OCI-LY7 (cell line): ENCODE data around the gene TNFSF4. TPM values are rescaled to one million over a fixed set of nuclear protein-coding genes. Genes with fewer than 3 reads are reported as not detected.

Experiments
- BruUV-seq: library from RNA; stranded (reverse); fragments of 400-500 nt; replicated peaks from 2 replicates; lab custom pipeline; 2021; lab: Mats Ljungman, UMichigan
- CTCF ChIA-PET: fragments of 300-600 bp; sonication (Branson Sonifier 250); formaldehyde crosslinking; loops from one replicate; lab custom pipeline; 2022; ENCODE audit warnings: antibody characterized with exemption; ENCODE audit not compliant: unreplicated experiment; lab: Charles Lee
- POLR2A ChIA-PET: fragments of 300-600 bp; sonication (Branson Sonifier 250); formaldehyde crosslinking; loops from one replicate; lab custom pipeline; 2022; ENCODE audit warnings: antibody characterized with exemption; lab: Charles Lee
- DNase-seq: peaks from one replicate; pipeline ENCODE4 v3.0.0-alpha.2; 2015; ENCODE audit warnings: low spot score
- H2AFZ ChIP-seq: fragments of 200-600 bp; sonication (generic), shearing (Covaris generic); 2 replicates; pipeline ENCODE4 v1.6.1; 2014; ENCODE audit warnings: mild to moderate bottlenecking, antibody characterized with exemption, low read length, moderate library complexity
- H3K27ac ChIP-seq: fragments of 200-600 bp; sonication (generic); 2 replicates; pipeline ENCODE4 v1.5.1; 2014; ENCODE audit warnings: mixed run types, low read depth, mild to moderate bottlenecking, moderate library complexity, low read length, inconsistent platforms; ENCODE audit not compliant: poor library complexity, severe bottlenecking
- H3K36me3 ChIP-seq: fragments of 200-600 bp; sonication (generic); 2 replicates; pipeline ENCODE4 v1.6.1; 2014; ENCODE audit warnings: mild to moderate bottlenecking, antibody characterized with exemption, low read length, moderate library complexity, mixed read lengths; ENCODE audit not compliant: insufficient read depth
- H3K4me1 ChIP-seq: fragments of 200-600 bp; sonication (generic); 2 replicates; pipeline ENCODE4 v1.5.1; 2014; ENCODE audit warnings: mild to moderate bottlenecking, low read length; ENCODE audit not compliant: insufficient read depth, poor library complexity, severe bottlenecking
- H3K4me2 ChIP-seq: fragments of 200-600 bp; sonication (generic); 2 replicates; pipeline ENCODE4 v1.6.1; 2014; ENCODE audit warnings: mild to moderate bottlenecking, low read length
- H3K4me3 ChIP-seq: fragments of 200-600 bp; sonication (generic); 2 replicates; pipeline ENCODE4 v1.5.1; 2014; ENCODE audit warnings: mild to moderate bottlenecking, low read depth, low read length; ENCODE audit not compliant: poor library complexity, severe bottlenecking
- H3K79me2 ChIP-seq: fragments of 200-600 bp; sonication (generic); 2 replicates; pipeline ENCODE4 v1.6.1; 2016; ENCODE audit warnings: low read depth, mild to moderate bottlenecking, low read length, moderate library complexity, mixed read lengths; ENCODE audit not compliant: insufficient read depth
- H3K9me2 ChIP-seq: fragments of 200-600 bp; sonication (generic); 2 replicates; pipeline ENCODE4 v1.6.1; 2016; ENCODE audit warnings: mild to moderate bottlenecking, low read length, mixed read lengths; ENCODE audit not compliant: insufficient read depth
- H3K9me3 ChIP-seq: fragments of 200-600 bp; sonication (generic); 2 replicates; pipeline ENCODE4 v1.6.1; 2014; ENCODE audit warnings: mild to moderate bottlenecking, mixed run types, low read length, mixed read lengths
- H4K20me1 ChIP-seq: fragments of 200-600 bp; sonication (generic); 2 replicates; pipeline ENCODE4 v1.6.1; 2014; ENCODE audit warnings: mild to moderate bottlenecking, antibody characterized with exemption, low read length, moderate library complexity, mixed read lengths; ENCODE audit not compliant: insufficient read depth
- EZH2phosphoT487 ChIP-seq: fragments of 200-600 bp; sonication (generic); IDR thresholded peaks from 2 replicates; pipeline ENCODE4 v1.6.1; 2018; ENCODE audit warnings: low read depth, borderline replicate concordance, mild to moderate bottlenecking, mixed run types, antibody characterized with exemption, low read length, moderate library complexity, mixed read lengths
- intact Hi-C: fragments of 100-400 bp; cut with micrococcal nuclease; formaldehyde crosslinking; loops from one replicate; pipeline ENCODE4 v1.10.0; 2022; ENCODE audit not compliant: unreplicated experiment
- total RNA-seq, 2 experiments: library from RNA; depleted of rRNA in 1 of 2; stranded (reverse); fragments of >200 nt in 1 of 2; shearing (Covaris generic) in 1 of 2; gene quantifications; 2 replicates each; pipeline ENCODE4 v1.2.3, GENCODE V29; 2014 to 2022
- TF ChIP-seq, protein P1 (sequence below): fragments of 200-600 bp; sonication (generic); conservative IDR thresholded peaks from 2 replicates; pipeline ENCODE4 v1.5.1; 2014; ENCODE audit warnings: mild to moderate bottlenecking, antibody characterized with exemption, low read length, moderate library complexity, mixed read lengths

TNFSF4 gene
- total RNA-seq, 2 experiments from 2014 or later = 0.53 to 0.63 TPM

DNA sequence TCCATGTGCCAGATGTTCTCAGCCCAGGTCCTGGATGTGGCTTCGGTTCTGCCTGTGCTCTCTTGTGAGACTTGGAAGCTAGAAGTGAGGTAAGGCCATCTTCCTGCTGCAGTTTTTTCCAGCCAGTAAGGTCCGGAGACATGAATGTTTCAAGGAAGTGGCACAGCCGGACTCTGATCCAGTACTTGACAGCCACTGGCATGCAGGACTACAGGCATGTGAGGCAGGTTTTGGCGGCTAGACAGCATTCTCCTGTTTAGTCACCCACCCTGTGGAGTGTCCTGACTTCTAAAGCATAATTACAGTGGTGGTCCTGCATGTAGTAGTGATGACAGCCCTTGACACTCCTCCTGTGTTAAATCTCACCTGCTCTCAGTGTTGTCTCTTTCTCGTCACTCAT is 72.3 kb downstream of the TNFSF4 start:
- no peak overlapping the region for H3K27ac ChIP-seq
- no peak overlapping the region for H2AFZ ChIP-seq
- intact Hi-C loops = no loop called here
- ChIA-PET CTCF (no interaction called here), POLR2A (no interaction called here)
- no TSS peak for BruUV-seq
- H3K9me3 ChIP-seq = no peaks in the 10 kb centered on the region
- no peak overlapping the region for H3K4me2 ChIP-seq
- no peaks in the 10 kb centered on the region for H3K4me1 ChIP-seq
- H3K36me3 ChIP-seq = no peaks in the 10 kb centered on the region
- DNase-seq = no peak
- TF ChIP-seq, protein P1, sequence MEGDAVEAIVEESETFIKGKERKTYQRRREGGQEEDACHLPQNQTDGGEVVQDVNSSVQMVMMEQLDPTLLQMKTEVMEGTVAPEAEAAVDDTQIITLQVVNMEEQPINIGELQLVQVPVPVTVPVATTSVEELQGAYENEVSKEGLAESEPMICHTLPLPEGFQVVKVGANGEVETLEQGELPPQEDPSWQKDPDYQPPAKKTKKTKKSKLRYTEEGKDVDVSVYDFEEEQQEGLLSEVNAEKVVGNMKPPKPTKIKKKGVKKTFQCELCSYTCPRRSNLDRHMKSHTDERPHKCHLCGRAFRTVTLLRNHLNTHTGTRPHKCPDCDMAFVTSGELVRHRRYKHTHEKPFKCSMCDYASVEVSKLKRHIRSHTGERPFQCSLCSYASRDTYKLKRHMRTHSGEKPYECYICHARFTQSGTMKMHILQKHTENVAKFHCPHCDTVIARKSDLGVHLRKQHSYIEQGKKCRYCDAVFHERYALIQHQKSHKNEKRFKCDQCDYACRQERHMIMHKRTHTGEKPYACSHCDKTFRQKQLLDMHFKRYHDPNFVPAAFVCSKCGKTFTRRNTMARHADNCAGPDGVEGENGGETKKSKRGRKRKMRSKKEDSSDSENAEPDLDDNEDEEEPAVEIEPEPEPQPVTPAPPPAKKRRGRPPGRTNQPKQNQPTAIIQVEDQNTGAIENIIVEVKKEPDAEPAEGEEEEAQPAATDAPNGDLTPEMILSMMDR = no peak
- no peak overlapping the region for H3K4me3 ChIP-seq
- no peaks in the 10 kb centered on the region for H3K79me2 ChIP-seq
- no peaks in the 10 kb centered on the region for H3K9me2 ChIP-seq
- no peaks in the 10 kb centered on the region for H4K20me1 ChIP-seq

DNA sequence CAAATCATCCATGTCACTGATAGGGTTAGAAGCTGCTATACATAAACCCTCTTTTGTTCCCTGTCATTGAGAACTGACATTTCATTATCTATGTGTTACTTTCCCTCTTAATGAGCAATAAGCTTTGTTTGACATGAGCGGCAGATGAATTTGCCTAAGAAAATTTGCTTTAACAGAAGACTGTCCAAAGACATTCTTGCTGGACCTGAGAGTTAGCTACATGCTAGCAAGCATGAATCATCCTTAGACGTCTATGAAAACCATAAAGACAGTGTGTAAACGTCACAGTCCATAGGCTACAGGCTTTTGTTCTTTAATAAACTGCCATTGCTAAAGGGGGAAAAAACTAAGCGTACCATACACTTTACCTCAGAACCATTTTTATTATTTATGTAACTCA is 73.1 kb downstream of the TNFSF4 start:
- no TSS peak for BruUV-seq
- Histone ChIP-seq H3K36me3 (no peaks in the 10 kb centered on the region), H3K4me3 (no peak overlapping the region), H4K20me1 (no peaks in the 10 kb centered on the region), H3K9me3 (no peaks in the 10 kb centered on the region), H2AFZ (no peak overlapping the region), H3K79me2 (no peaks in the 10 kb centered on the region), H3K27ac (no peak overlapping the region), H3K9me2 (no peaks in the 10 kb centered on the region), H3K4me1 (no peaks in the 10 kb centered on the region), H3K4me2 (no peak overlapping the region)
- no peak for DNase-seq
- POLR2A ChIA-PET = interaction anchor here (0.5 kb wide), 1 partner anchor 400 kb away, joined by 3 read pairs; no protein-coding TSS in a partner anchor
- TF ChIP-seq, protein P1 = no peak
- no peak for TF ChIP-seq EZH2phosphoT487
- CTCF ChIA-PET = no interaction called here
- intact Hi-C loops = no loop called here

Other genes with a start within 250 kb of the TNFSF4 start
- gene TNFSF18, start 156.4 kb downstream of the TNFSF4 start, total RNA-seq (2014; rRNA removed; shearing (Covaris generic)) = not detected in 2 replicates
- not detected in 2 replicates for gene TNFSF18, start 156.4 kb downstream of the TNFSF4 start, total RNA-seq (2022)